Mammary epithelial cell (primary cell): ENCODE data around the gene KCNK10.

ENCODE experiments used
- CTCF ChIP-seq, 2 donors: IDR thresholded peaks in 1 of 2; conservative IDR thresholded peaks in 1 of 2; 2 replicates each; pipeline ENCODE4 v1.5.1; 2011 to 2012; ENCODE audit warnings: inconsistent platforms in 2 of 2, low read length in 2 of 2, mild to moderate bottlenecking in 2 of 2, control low read depth in 1 of 2, low read depth in 1 of 2; ENCODE audit not compliant: insufficient read depth in 1 of 2; ENCODE audit errors: extremely low read depth in 1 of 2
- EZH2 ChIP-seq: IDR thresholded peaks from 2 replicates; pipeline ENCODE4 v1.6.1; 2012; ENCODE audit warnings: low read length, inconsistent platforms, borderline replicate concordance

DNA sequence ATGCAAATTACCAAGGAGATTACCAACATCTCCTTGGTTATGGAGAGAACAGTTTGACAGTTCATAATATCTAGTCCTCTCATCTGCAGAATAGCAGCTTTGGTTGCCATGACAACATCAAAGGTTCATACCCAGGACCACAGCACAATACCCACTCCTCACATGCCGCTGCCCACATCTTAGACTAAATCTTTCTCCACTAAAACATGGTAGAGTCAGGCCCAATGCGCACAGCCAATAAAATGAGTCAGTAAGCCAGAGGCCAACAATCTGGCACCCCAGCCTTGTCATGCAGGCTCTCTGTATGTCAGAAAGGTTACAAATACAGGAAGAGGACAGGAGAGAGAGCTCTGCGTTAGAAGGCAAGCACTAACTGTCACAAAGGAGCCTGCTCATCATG, 70.6 kb downstream of the KCNK10 start:
- TF ChIP-seq CTCF (conservative IDR thresholded peaks at IDR 0.05 in 1 of 2, IDR thresholded peaks at IDR 0.05 in 1 of 2; ENCODE audit: extremely low read depth in 1 of 2, insufficient read depth in 1 of 2, low read depth in 1 of 2, low read length in 2 of 2) (no peak), EZH2 (no peak)
